Subcutaneous adipose tissue (tissue), 4 donors: ENCODE data around the gene PTCD2. TPM values are rescaled to one million over a fixed set of nuclear protein-coding genes. Genes with fewer than 3 reads are reported as not detected.

Source experiments
- CTCF ChIP-seq: fragments of 450-650 bp; IDR thresholded peaks from one replicate; pipeline ENCODE4 v1.5.1; 2016; ENCODE audit warnings: low read depth, mild to moderate bottlenecking, control low read depth, antibody characterized with exemption, moderate library complexity
- total RNA-seq, 4 donors: library from RNA; depleted of rRNA; stranded (reverse); fragments of >200 nt; gene quantifications; one replicate each; pipeline ENCODE4 v1.1.0, GENCODE V29; 2016

The PTCD2 gene
- total RNA-seq, 4 donors from 2014 or later: 6.2 to 13.2 (median 8.7) TPM

- TF ChIP-seq CTCF: no peak
Observed at GRCh38 chr5:72290356-72291133, 29.6 kb upstream of the PTCD2 start.

- no peak for TF ChIP-seq CTCF
Observed at GRCh38 chr5:72291601-72292000, 28.6 kb upstream of the PTCD2 start.

GRCh38 chr5:72292411-72292810, 27.8 kb upstream of the PTCD2 start:
- TF ChIP-seq CTCF: no peak

GRCh38 chr5:72293495-72294055, 26.6 kb upstream of the PTCD2 start:
- TF ChIP-seq CTCF: no peak

- no peak for TF ChIP-seq CTCF
Observed at GRCh38 chr5:72294473-72294872, 25.7 kb upstream of the PTCD2 start.

GRCh38 chr5:72295539-72295938, 24.6 kb upstream of the PTCD2 start:
- no peak for TF ChIP-seq CTCF

- no peak for TF ChIP-seq CTCF
Observed at GRCh38 chr5:72296256-72296655, 23.9 kb upstream of the PTCD2 start.
